GM12878 (cell line): Measurements from ENCODE around the gene NELFB.

Source experiments
- BCL3 ChIP-seq: IDR thresholded peaks from 2 replicates; pipeline ENCODE4 v1.6.1; 2011; ENCODE audit warnings: borderline replicate concordance, low read depth, mild to moderate bottlenecking, moderate library complexity, low read length; ENCODE audit not compliant: insufficient read depth, poor library complexity, severe bottlenecking
- CBFB ChIP-seq: IDR thresholded peaks from 2 replicates; pipeline ENCODE4 v1.6.1; 2016; ENCODE audit warnings: antibody characterized with exemption, low read depth
- CBX5 ChIP-seq: sonication (generic); IDR thresholded peaks from 2 replicates; pipeline ENCODE4 v1.6.1; 2016; ENCODE audit warnings: low read depth, moderate library complexity, mild to moderate bottlenecking, inconsistent platforms
- CHD1 ChIP-seq: IDR thresholded peaks from 2 replicates; pipeline ENCODE4 v1.6.1; 2012; ENCODE audit warnings: low read depth, low read length, improper control_type of control experiment
- CTCF ChIP-seq, 3 experiments: IDR thresholded peaks in 2 of 3; conservative IDR thresholded peaks in 1 of 3; 2 replicates each; pipeline ENCODE4 v1.5.1; 2011; ENCODE audit warnings: low read depth in 3 of 3, low read length in 3 of 3, mild to moderate bottlenecking in 3 of 3, control low read depth in 2 of 3, moderate library complexity in 2 of 3, inconsistent platforms in 1 of 3, mixed read lengths in 1 of 3; ENCODE audit not compliant: control insufficient read depth in 2 of 3, insufficient read depth in 1 of 3; ENCODE audit errors: extremely low read depth in 1 of 3
- MYC ChIP-seq: IDR thresholded peaks from 2 replicates; pipeline ENCODE4 v1.6.1; 2011; ENCODE audit warnings: mild to moderate bottlenecking, low read length, moderate library complexity, inconsistent platforms; ENCODE audit not compliant: insufficient read depth, insufficient replicate concordance, insufficient read length, severe bottlenecking
- NR2C1 ChIP-seq: fragments of 450-650 bp; IDR thresholded peaks from 2 replicates; pipeline ENCODE4 v1.6.1; 2017; ENCODE audit warnings: antibody characterized with exemption, mild to moderate bottlenecking, moderate library complexity
- RFX5 ChIP-seq: IDR thresholded peaks from 2 replicates; pipeline ENCODE4 v1.6.1; 2011; ENCODE audit warnings: low read depth, low read length, improper control_type of control experiment
- SIN3A ChIP-seq: IDR thresholded peaks from 2 replicates; pipeline ENCODE4 v1.6.1; 2012; ENCODE audit warnings: low read depth, low read length, improper control_type of control experiment
- SUZ12 ChIP-seq: fragments of 200-600 bp; sonication (generic); IDR thresholded peaks from one replicate; pipeline ENCODE4 v1.6.1; 2018; ENCODE audit warnings: antibody characterized with exemption, mild to moderate bottlenecking; ENCODE audit not compliant: unreplicated experiment

- TF ChIP-seq NR2C1 = no peak
- TF ChIP-seq CHD1 = no peak
- no peak for TF ChIP-seq CTCF (IDR thresholded peaks at IDR 0.05 in 2 of 3, conservative IDR thresholded peaks at IDR 0.05 in 1 of 3; ENCODE audit: control insufficient read depth in 2 of 3, extremely low read depth in 1 of 3, insufficient read depth in 1 of 3, low read depth in 3 of 3, low read length in 3 of 3)
- no peak for TF ChIP-seq SUZ12
- TF ChIP-seq SIN3A = no peak
- TF ChIP-seq CBX5 = no peak
- TF ChIP-seq BCL3 = no peak
- no peak for TF ChIP-seq MYC
- no peak for TF ChIP-seq CBFB
- TF ChIP-seq RFX5 = no peak
These were observed 13.5 kb downstream of the NELFB start for GRCh38 chr9:137268538-137269201.
